ENCODE data around the gene BARHL1.

BARHL1 gene

DNA sequence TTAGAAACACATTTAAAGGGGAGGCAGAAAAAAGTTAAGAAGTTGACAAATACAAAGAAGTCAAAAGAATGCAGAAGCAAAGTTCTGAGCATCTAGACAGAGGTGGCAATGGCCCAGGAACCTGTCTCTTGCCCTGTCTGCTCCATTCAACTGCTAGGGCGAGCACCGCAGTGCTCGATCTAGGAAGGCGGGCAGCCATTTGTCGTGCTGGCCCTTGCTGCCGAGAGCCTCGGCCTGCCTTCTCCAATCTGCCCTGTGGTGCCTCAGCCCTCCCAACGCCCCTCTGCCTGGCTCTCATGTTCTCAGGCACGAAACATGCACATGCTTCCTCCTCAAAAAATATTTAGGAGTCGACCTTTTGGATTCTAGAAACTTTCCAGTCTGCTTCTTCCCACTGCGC, 45.2 kb downstream of the BARHL1 start:
- TF ChIP-seq, protein P1, sequence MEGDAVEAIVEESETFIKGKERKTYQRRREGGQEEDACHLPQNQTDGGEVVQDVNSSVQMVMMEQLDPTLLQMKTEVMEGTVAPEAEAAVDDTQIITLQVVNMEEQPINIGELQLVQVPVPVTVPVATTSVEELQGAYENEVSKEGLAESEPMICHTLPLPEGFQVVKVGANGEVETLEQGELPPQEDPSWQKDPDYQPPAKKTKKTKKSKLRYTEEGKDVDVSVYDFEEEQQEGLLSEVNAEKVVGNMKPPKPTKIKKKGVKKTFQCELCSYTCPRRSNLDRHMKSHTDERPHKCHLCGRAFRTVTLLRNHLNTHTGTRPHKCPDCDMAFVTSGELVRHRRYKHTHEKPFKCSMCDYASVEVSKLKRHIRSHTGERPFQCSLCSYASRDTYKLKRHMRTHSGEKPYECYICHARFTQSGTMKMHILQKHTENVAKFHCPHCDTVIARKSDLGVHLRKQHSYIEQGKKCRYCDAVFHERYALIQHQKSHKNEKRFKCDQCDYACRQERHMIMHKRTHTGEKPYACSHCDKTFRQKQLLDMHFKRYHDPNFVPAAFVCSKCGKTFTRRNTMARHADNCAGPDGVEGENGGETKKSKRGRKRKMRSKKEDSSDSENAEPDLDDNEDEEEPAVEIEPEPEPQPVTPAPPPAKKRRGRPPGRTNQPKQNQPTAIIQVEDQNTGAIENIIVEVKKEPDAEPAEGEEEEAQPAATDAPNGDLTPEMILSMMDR (IDR thresholded peaks at IDR 0.05; ENCODE audit: borderline replicate concordance, insufficient read depth, low read depth, low read length): no peak

DNA sequence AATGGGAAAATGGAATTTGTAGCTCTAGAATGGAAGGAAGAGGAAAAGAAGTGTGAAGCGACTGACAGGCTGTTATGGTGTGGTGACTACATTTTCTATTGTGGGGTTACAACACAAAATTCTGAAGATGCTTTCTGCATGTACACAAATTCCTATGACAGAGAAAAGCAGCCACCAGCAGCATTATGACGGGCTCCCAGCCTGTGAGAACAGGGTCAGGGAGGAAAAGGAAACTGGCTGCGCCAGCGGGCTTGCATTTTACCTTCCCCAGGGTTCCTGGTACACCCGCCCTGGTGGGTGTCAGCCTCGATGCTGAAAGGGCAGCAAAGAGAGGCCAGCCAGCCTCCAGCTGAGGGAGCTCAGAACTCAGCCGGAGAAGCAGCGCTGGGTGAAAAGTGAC, 46.3 kb downstream of the BARHL1 start:
- TF ChIP-seq, protein P1 (IDR thresholded peaks at IDR 0.05; ENCODE audit: borderline replicate concordance, insufficient read depth, low read depth, low read length): no peak

More for the DNA sequence above, 45.2 kb downstream of the BARHL1 start:
- no peak overlapping the region for H3K4me3 ChIP-seq (ENCODE audit: low read depth, low read length)

DNA sequence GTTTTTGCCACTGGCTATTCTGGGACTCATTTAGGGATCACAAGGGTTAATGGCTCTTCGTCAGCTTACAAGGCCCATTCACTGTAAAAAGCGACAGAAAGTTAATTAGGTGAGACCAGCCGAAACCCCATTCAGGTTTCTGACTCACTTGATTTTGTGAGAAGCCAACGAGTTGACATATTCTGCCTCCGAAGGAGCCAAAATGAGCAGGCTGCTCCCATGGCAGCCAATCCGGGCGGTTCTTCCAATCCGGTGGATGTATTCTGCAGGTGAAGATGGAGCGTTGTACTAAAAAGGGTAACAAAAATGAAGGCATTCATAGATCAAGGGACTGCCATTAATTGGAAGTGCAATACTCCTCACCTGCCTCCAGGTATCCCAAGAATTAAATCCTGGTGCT, 47.7 kb downstream of the BARHL1 start:
- no peak overlapping the region for H3K4me3 ChIP-seq (ENCODE audit: low read depth, low read length)
- TF ChIP-seq, protein P1 (IDR thresholded peaks at IDR 0.05; ENCODE audit: borderline replicate concordance, insufficient read depth, low read depth, low read length): no peak

More for the DNA sequence above, 46.3 kb downstream of the BARHL1 start:
- no peak overlapping the region for H3K4me3 ChIP-seq (ENCODE audit: low read depth, low read length)

DNA sequence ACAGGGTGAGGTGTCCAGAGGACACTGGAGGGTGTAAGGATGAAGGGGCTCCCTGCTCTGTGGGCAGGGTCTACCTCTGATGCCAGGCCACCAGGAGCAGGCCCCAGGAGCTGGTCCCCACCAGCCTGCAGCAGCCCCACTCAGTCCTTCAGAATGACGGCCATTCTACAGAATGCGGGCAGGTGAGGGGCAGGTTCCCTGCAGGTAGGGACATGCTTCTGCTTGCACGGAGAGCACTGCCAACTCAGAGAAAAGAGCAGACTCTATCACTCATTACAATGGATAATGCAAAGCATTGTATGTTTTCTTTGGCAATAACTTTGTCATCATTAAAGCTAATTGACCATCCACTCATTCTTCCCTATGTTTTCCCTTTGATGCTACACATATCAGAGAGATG, 48.4 kb downstream of the BARHL1 start:
- H3K4me3 ChIP-seq (ENCODE audit: low read depth, low read length): no peak overlapping the region
- TF ChIP-seq, protein P1 (IDR thresholded peaks at IDR 0.05; ENCODE audit: borderline replicate concordance, insufficient read depth, low read depth, low read length): no peak

DNA sequence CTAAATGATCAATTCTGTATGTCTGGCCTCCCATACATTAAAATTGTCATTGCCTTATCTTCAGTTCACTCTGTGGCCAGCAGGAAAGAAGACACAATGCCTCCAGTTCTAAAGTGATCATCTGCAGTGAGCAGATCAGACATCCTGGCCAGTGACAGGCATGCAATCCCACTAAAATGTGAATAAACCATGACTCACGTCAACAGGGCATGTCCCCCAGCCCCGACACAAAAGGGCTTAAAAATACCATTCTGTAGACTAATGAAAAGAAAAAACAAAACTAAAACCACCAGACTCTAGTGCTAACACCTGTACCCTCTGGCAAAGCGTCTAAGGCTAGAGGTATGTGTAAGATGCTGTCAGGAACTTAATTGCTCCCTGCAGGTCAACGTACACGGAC, 48.9 kb downstream of the BARHL1 start:
- TF ChIP-seq, protein P1 (IDR thresholded peaks at IDR 0.05; ENCODE audit: borderline replicate concordance, insufficient read depth, low read depth, low read length): no peak
- no peak overlapping the region for H3K4me3 ChIP-seq (ENCODE audit: low read depth, low read length)

DNA sequence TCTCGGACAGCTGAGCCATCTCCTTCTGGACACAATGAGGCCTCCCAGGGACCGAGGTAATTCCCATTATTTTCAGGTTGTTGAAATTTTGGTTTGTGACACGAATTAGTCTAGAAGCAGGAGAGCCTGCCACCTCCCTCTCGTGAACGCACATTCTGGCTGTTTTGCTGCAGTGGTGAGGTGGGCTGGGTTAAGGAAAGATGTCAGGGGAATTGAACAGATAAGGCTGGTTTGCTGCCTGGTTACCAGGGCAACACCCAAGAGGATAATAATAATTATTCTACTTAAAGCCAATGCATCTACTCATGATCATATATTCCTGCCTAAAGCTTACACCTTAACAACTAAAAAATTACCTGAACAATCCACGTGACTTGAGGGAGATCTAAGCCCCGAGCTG, 49.3 kb downstream of the BARHL1 start:
- no peak overlapping the region for H3K4me3 ChIP-seq (ENCODE audit: low read depth, low read length)
- TF ChIP-seq, protein P1 (IDR thresholded peaks at IDR 0.05; ENCODE audit: borderline replicate concordance, insufficient read depth, low read depth, low read length): no peak

DNA sequence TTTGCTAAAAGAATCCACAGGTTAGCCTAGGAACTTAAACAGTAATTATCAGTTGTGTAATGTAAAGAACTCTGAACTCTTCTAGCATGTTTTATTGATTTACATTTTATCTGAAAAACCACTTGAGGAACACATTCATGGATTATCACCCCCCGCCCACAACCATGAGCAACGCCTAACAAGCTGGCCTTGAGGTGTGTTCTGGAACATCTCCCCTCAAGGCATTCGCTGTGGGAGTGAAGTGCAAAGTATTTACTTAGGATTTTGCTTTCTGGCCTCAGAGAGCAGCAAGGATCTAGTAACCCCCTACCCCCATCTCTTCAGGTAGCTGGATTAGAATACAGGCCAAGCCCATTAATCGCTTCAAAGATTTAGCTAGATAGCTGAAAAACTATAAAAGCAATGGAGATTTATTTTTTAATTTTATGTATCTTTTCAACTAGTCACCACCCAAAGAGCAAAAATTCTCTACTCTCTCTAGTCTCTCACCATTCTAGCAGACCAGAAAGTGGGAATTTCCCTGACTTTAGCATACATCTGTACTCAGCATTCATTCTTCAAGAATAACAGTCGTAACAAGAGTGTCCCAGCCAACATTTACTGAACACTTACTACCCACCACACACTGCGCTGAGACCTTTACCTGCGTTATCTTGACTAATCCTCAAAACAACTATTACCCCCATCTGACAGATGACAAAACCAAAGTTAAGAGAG, 50.2 kb downstream of the BARHL1 start:
- no peak overlapping the region for H3K4me3 ChIP-seq (ENCODE audit: low read depth, low read length)

More for the DNA sequence above, 50.2 kb downstream of the BARHL1 start:
- TF ChIP-seq, protein P1 (IDR thresholded peaks at IDR 0.05; ENCODE audit: borderline replicate concordance, insufficient read depth, low read depth, low read length): no peak
